Thoracic aorta (tissue), 2 donors: ENCODE measurements around the gene BSG. TPM values are rescaled to one million over a fixed set of nuclear protein-coding genes. Genes with fewer than 3 reads are reported as not detected.

Experiments used
- ATAC-seq: fragments of 150-250 bp; one replicate; pipeline ENCODE4 v1.8.0; 2017; ENCODE audit warnings: low read depth; ENCODE audit not compliant: insufficient number of reproducible peaks, low FRiP score
- DNase-seq: peaks from one replicate; pipeline ENCODE4 v3.0.0-alpha.2; 2020; ENCODE audit warnings: low spot score
- H3K27ac ChIP-seq, 2 donors: fragments of 200-600 bp; sonication (generic); 1 replicate in 1 of 2; 2 replicates in 1 of 2; pipeline ENCODE4 v1.5.1; 2016; ENCODE audit warnings: mild to moderate bottlenecking in 2 of 2, moderate library complexity in 2 of 2
- H3K27me3 ChIP-seq: fragments of 200-600 bp; sonication (generic); replicated peaks from 2 replicates; pipeline ENCODE4 v1.6.0; 2016; ENCODE audit warnings: mild to moderate bottlenecking; ENCODE audit not compliant: insufficient read depth
- H3K36me3 ChIP-seq: fragments of 200-600 bp; sonication (generic); one replicate; pipeline ENCODE4 v1.5.1; 2016
- H3K4me1 ChIP-seq, 2 donors: fragments of 200-600 bp; sonication (generic); 1 replicate in 1 of 2; 2 replicates in 1 of 2; pipeline versions ENCODE4 v1.5.1 to v1.6.0; 2016; ENCODE audit warnings: low read depth in 2 of 2, mild to moderate bottlenecking in 1 of 2; ENCODE audit not compliant: control insufficient read depth in 1 of 2
- H3K4me3 ChIP-seq: fragments of 200-600 bp; sonication (generic); 2 replicates; pipeline ENCODE4 v1.5.1; 2016; ENCODE audit warnings: mild to moderate bottlenecking
- H3K9me3 ChIP-seq: fragments of 200-600 bp; sonication (generic); 2 replicates; pipeline ENCODE4 v1.5.1; 2016
- total RNA-seq, 2 donors: library from RNA; depleted of rRNA; stranded (reverse); fragments of >200 nt; gene quantifications; one replicate each; pipeline versions ENCODE4 v1.1.0 to v1.2.3, GENCODE V29; 2016
- TF ChIP-seq, protein P1 (sequence below): fragments of 200-600 bp; sonication (generic); IDR thresholded peaks from one replicate; pipeline ENCODE4 v1.5.1; 2019; ENCODE audit warnings: antibody characterized with exemption

The BSG gene
- total RNA-seq, 2 donors from 2014 or later = 344 to 575 TPM

DNA sequence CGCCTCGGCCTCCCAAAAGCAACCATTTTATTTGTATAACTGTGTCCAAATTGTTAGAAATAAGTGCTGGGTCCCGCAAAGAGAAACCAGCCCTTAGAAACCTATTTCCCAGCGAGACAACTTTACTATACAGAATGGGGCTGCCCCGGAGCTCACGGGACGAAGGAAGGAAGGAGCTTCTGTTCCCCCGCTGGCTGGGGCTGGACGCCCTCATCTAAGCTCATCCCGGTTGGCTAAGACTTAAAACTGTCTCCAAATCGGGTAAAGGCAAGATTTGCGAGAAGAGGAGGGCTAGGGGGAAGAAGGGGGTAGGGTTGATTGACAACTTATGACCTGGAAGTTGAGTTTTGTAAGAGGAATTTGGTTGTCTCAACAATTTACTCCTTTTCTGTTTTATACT is 12.3 kb upstream of the BSG start:
- ATAC-seq (no peak), DNase-seq (no peak)
- Histone ChIP-seq H3K9me3 (no peaks in the 10 kb centered on the region), H3K4me1 (no peaks in the 10 kb centered on the region), H3K36me3 (no peaks in the 10 kb centered on the region), H3K27me3 (no peaks in the 10 kb centered on the region), H3K27ac (no peak overlapping the region), H3K4me3 (no peak overlapping the region)
- TF ChIP-seq, protein P1, sequence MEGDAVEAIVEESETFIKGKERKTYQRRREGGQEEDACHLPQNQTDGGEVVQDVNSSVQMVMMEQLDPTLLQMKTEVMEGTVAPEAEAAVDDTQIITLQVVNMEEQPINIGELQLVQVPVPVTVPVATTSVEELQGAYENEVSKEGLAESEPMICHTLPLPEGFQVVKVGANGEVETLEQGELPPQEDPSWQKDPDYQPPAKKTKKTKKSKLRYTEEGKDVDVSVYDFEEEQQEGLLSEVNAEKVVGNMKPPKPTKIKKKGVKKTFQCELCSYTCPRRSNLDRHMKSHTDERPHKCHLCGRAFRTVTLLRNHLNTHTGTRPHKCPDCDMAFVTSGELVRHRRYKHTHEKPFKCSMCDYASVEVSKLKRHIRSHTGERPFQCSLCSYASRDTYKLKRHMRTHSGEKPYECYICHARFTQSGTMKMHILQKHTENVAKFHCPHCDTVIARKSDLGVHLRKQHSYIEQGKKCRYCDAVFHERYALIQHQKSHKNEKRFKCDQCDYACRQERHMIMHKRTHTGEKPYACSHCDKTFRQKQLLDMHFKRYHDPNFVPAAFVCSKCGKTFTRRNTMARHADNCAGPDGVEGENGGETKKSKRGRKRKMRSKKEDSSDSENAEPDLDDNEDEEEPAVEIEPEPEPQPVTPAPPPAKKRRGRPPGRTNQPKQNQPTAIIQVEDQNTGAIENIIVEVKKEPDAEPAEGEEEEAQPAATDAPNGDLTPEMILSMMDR = no peak

DNA sequence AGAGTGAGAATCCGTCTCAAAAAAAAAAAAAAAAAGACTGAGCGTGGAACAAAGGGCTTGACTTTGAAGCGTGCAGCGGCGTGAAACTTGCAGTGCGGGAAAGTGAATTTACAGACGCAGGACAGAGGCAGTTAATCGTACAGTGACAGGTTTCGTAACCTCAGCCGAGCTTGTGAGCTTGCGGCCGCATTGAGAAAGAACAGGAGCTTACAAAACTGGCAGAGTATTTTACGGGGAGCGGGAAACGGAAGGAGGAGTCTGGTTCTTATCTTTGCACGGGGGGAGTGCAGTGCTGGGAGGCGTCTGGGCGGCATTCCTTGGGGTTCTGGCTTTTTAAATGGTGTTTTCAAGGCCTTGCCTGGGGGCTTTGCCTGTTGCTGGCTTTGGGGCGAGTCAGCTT is 6.0 kb upstream of the BSG start:
- no peak overlapping the region for H3K27ac ChIP-seq

DNA sequence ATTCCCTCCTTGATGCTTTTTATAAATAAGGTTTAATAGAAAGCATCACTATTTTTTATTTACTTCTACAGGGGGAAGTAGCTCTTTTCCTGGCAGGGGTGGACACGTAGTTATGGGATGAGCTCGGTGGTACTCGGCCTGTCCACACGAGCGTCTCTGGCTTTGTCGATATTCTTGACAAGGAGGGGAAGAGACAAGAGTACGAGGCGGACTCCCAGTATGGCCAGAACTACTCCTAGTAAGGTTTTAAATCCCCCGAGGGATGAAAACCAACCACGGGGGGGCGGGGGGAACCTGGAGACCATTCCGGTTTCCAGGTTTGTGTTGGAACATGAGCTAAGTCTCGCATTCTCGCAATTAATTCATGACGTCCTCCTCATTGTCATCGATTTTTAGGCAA is 5.6 kb upstream of the BSG start:
- ATAC-seq (no peak), DNase-seq (no peak)
- no peaks in the 10 kb centered on the region for H3K9me3 ChIP-seq
- TF ChIP-seq, protein P1 = no peak
- no peaks in the 10 kb centered on the region for H3K36me3 ChIP-seq
- no peak overlapping the region for H3K27ac ChIP-seq
- no peaks in the 10 kb centered on the region for H3K27me3 ChIP-seq
- H3K4me3 ChIP-seq = no peak overlapping the region
- peaks cover 0 to 8% of the 10 kb centered on the region in 2 donors for H3K4me1 ChIP-seq

More for the DNA sequence above, 6.0 kb upstream of the BSG start:
- ATAC-seq = no peak
- Histone ChIP-seq H3K4me3 (no peak overlapping the region), H3K9me3 (no peaks in the 10 kb centered on the region), H3K27me3 (no peaks in the 10 kb centered on the region), H3K36me3 (no peaks in the 10 kb centered on the region), H3K4me1 (peaks cover 0 to 5% of the 10 kb centered on the region in 2 donors)
- TF ChIP-seq, protein P1 = no peak
- no peak for DNase-seq

DNA sequence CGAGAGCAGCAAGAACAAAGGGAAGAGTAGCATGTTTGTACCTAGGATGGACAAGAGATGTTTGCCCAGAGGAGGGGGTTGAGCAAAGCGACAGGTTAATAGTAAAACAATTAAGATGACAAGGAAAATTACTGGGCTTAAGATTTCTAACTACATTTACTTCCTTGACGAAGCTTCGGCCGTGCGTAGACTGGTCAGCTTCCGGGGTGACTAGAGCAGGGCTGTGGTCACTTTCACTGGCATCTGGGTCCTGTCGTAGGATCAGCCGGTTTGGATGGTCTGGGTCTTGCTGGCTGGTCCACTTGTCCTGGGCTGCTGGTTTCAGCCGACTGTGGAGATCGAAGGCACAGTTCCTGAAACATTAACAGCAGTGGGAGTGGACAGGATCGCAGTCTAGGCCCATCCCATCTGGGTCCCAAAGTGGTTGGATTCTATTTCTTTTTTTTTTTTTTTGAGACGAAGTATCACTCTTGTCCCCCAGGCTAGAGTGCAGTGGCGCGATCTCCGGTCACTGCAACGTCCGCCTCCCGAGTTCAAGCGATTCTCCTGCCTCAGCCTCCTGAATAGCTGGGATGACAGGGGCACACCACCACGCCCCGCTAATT is 5.0 kb upstream of the BSG start:
- Histone ChIP-seq H3K4me3 (no peak overlapping the region), H3K27ac (no peak overlapping the region), H3K4me1 (peaks cover 0 to 8% of the 10 kb centered on the region in 2 donors), H3K9me3 (no peaks in the 10 kb centered on the region), H3K36me3 (no peaks in the 10 kb centered on the region), H3K27me3 (no peaks in the 10 kb centered on the region)
- DNase-seq = no peak
- ATAC-seq = no peak
- TF ChIP-seq, protein P1 = no peak

DNA sequence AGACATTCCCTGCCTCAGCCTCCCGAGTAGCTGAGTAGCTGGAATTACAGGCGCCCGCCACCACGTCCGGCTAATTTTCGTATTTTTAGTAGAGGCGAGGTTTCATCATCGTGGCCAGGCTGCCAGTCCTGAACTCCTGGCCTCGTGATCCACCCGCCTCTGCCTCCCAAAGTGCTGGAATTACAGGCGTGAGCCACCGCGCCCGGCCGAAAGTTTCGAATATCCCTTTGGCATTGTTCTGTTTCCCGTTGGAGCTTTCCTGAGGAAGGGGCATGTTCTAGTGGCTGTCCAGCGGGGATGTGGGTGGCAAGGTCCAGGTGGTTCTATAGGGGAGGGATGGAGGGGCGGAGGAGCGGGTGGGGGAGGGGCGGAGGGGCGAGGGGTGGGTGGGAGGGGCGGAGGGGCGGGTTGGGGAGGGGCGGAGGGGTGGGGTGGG is 2.1 kb upstream of the BSG start:
- H3K36me3 ChIP-seq = no peaks in the 10 kb centered on the region
- no peaks in the 10 kb centered on the region for H3K9me3 ChIP-seq
- H3K4me1 ChIP-seq = peaks cover 16 to 30% of the 10 kb centered on the region in 2 donors
- no peak overlapping the region for H3K27ac ChIP-seq
- H3K27me3 ChIP-seq = no peaks in the 10 kb centered on the region
- TF ChIP-seq, protein P1 = no peak
- ATAC-seq = no peak
- no peak overlapping the region for H3K4me3 ChIP-seq
- no peak for DNase-seq
